HPDE6-E6E7 (cell line): ENCODE results near the gene RETREG1.
A peak's percentile ranks its signal among the peaks of the same experiment; 100 is the strongest.
"Not testable (repeated sequence)": the region's sequence is repeated elsewhere in the genome, so short reads cannot be mapped to it uniquely, and the experiment has no call there.

Source experiments
- DNase-seq: peaks from one replicate; pipeline ENCODE4 v3.0.0; 2011; ENCODE audit warnings: missing footprints; ENCODE audit errors: extremely low spot score

RETREG1 gene

DNA sequence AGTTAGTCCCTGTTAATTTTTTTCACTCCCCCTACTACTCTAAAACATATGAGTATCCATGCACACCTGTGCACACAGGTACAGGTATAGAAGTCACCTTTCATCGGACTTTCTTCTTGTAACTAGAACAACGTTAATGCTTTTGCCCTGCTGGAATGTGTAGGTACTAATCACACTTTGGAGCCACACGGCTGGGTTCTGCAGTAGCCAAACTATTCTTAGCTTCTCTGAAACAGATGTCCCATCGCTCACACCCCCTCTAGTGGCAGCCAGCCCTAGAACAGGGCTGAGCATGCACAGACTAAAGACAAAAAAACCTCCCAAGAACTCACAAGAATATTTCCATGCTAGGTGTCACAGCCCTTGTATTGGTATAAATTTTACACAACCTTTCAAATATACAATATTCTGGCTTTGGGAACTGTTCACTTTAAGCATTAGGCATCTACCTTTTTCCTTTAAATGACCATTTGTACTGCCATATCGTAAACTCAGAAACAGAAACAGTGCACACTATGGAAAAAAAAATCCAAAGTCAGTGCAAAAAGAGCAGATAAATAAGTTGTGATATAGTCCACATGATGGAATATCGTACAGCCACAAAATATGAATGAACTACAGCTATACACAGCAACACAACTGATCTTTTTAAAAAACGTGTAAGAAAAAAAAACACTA, 64.0 kb downstream of the RETREG1 start:
- DNase-seq, result peak; percentile 64

DNA sequence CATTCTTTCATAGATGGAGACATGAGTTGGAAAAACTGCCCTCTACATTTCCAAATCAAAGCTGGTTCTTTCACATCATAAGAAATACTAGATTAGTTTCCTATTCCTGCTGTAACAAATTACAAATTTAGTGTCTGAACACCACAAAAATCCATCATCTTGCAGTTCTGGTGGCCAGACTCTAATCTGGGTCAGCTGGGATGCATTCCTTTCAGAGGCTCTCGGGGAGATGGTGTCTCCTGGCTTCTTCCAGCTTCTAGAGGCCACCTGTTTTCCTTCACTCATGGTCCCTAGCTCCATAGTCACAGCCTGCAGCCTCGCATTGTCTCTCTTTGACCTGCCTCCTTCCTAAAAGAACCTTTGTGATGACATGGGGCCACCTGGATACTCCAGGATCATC, 65.2 kb downstream of the RETREG1 start:
- no peak for DNase-seq

DNA sequence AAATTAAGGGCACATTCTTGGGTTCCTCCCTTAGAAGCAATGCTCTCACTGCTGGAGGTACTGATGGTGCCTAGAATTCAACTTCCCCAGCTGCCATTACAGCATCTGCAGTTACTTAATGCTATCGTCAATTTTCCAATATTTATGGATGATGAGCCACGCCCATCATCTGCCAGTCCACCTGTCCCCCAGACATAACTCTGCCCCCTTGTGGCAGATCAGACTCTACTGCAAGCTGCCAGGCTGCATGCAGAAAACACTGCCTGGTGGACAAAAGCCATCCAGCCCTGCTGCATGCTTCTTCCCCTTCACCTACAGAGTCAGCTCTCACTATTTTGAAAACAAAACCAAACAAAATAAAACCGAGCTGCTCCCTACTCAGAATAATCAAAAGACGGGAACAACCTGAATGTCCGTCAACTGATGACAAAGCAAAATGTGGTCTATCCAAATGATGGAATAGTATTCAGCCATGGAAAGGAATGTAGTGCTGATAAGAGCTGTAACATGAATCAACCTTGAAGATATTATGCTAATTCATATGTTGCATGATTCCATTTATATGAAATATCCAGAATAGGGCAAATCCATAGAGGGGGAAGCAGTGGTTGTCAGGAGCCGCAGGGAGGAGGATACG, 66.4 kb downstream of the RETREG1 start:
- DNase-seq, result peak; percentile 66

GRCh38 chr5:16549491-16550206, 67.1 kb downstream of the RETREG1 start:
- no peak for DNase-seq

DNA sequence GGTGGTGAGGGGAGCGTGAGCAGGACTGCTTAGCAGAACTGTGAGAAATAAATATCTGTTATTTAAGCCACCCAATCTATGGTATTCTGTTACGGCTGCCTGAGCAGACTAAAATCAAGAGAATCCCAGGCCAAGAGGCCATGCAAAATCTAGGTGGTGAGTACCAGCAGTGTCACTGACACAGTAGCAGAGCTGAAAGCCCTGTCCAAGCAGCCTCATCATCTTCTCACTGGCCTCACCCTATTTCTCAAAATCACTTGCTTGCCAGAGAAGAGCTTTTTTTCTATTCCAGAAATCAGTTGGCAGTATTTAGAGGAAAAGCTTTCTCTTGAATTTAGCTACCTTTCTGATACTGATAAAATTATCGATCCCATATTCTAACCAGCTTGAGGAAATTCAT, 68.0 kb downstream of the RETREG1 start:
- DNase-seq, result no peak

DNA sequence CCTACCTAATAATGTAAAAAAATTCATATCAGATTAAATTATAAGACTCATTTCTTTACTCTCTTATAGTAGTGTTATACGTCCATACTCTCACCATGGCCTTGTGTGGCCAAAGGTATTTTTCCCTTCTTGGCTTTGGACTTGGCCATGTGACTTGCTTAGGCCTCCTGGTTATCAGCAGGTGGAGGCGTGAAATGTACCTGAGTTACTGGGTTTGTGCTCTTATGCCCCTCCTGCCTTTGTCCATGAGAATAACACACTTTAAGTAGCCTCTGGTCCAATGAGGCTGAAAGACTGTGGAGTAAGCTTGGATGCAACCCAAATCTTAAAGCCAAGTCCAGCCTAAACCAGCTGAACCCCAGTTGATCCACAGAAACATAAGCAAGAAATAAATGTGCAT, 68.7 kb downstream of the RETREG1 start:
- DNase-seq, result no peak

- no peak for DNase-seq
Observed at GRCh38 chr5:16547200-16547842, 69.5 kb downstream of the RETREG1 start.

- no peak for DNase-seq
Observed at GRCh38 chr5:16546732-16547131, 70.1 kb downstream of the RETREG1 start.

- DNase-seq, result peak; percentile 13
Observed at GRCh38 chr5:16544607-16545374, 72.0 kb downstream of the RETREG1 start.

- not testable (repeated sequence) for DNase-seq
Observed at GRCh38 chr5:16543206-16543605, 73.6 kb downstream of the RETREG1 start.

GRCh38 chr5:16542236-16542635, 74.6 kb downstream of the RETREG1 start:
- DNase-seq, result no peak

GRCh38 chr5:16541592-16541991, 75.2 kb downstream of the RETREG1 start:
- not testable (repeated sequence) for DNase-seq

- DNase-seq, result peak; percentile 7
Observed at GRCh38 chr5:16540421-16540820, 76.4 kb downstream of the RETREG1 start.

DNA sequence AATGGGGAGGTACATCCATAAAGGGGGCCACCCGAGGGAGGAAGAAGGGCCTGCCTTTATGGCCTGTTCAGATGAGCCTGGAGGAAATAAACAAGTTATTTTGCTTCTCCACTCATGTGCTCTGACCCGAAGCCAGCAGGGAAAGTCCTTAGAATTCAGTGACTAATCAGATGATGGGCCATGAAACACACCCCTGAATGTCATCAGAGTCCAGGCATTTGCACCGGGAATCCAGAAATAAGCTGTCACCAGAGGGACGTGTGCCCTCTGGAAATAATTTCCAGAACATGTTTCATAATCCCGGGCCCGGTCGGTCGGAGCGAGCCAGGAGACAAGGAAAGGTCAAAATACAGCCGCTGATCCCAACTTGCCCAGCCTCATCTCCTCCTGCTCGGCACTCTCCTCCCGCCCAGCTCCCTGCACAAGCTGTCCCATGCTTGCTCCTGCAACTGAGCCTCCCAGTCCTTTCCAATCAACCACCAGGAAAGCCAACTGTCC, 77.6 kb downstream of the RETREG1 start:
- DNase-seq, result peak; percentile 73

DNA sequence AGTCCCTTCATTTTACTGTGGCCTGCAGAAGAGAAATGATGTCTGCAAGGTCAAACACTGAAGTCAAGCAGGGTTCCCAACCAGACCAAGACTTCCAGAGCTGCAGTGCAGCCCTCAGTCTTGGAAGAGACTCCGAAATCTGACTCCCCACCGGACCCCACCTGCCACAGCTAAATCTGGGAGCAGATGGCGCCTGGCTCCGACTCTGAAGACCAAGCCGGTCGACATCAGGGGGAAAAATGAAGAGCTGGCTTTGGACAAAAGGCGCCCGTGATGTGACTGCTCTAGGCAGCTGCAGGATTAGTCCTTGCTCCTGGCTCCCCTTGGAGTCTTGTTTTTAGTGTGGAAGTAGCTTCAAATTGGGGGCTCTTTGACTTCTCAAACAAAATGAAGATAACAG, 78.8 kb downstream of the RETREG1 start:
- DNase-seq, result no peak

GRCh38 chr5:16536818-16537217, 80.0 kb downstream of the RETREG1 start:
- no peak for DNase-seq

DNA sequence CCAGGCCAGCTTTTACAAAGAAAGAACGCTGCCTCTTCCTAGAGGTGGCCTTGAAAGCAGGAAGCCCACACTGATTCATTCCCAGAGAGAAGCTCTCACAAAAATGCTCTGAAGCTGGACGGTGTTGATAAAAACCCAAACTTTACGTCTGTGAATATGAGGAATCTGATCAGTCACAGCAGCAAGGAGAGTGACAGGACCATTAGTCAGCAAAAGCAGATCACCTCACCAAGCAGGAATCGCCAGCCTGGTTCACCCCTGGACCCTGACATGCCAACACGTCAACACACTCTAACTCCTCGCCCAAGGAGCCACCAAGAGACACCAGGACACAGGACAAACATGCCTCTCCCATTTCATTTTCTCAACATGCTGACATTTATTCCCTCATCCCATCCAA, 80.6 kb downstream of the RETREG1 start:
- DNase-seq, result peak; percentile 79

GRCh38 chr5:16534280-16534679, 82.5 kb downstream of the RETREG1 start:
- no peak for DNase-seq

DNA sequence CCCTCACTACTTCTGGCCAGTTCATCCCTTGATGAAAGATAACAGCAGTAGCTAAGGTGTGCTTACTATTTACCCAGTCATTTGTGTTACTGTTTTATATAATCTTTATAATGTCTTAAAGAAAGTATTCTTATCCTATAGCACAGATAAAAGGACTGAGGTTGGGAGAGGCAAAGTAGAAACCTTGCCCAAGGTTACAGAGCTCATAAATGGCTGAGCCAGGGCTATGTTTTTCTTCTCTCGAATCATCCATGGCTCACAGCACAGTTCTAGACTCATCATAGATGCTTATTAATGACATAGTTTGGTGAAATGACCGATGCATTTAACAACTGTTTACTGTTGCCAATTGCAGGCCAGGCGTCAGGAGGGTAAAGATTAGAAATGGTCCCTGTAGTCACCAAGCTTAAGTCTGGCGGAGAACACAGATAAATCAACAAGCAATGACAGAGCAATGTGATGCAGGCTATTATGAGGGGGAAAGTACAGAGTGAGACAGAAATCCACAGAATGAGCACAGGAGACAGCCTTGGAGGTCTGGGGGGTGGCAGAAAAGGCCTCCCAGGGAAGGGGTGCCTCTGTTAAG, 85.6 kb downstream of the RETREG1 start:
- no peak for DNase-seq

DNA sequence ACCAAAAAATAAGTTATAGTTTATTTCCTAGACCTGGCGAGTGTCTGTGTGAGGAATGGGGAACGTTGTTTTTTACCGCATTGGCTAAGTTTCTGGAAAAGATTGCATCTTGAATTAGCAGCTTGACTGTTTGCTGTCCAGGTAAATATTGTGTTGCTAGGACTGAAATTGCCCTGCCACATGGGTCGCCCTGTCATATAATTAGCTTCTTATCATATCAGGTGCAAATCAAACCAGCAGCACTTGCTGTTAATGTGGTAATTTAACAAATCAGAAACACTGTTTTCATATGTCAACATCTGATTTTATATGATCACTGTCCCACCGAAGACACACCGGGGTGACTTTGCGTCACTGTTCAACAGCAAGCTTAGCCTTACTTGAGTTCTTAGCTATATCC, 87.5 kb downstream of the RETREG1 start:
- DNase-seq, result no peak
